H1 (cell line): ENCODE results near the gene RWDD1. TPM values are rescaled to one million over a fixed set of nuclear protein-coding genes. Genes with fewer than 3 reads are reported as not detected.

Experiments
- CTCF ChIA-PET: fragments of 300-600 bp; sonication (Branson Sonifier 250); formaldehyde crosslinking; loops from one replicate; lab custom pipeline; 2021; ENCODE audit not compliant: partially characterized antibody; lab: Charles Lee
- POLR2A ChIA-PET: fragments of 300-600 bp; sonication (Branson Sonifier 250); formaldehyde crosslinking; loops from one replicate; lab custom pipeline; 2021; ENCODE audit warnings: inconsistent platforms; ENCODE audit not compliant: partially characterized antibody; lab: Charles Lee
- DNase-seq, 2 experiments: peaks; one replicate each; pipeline versions ENCODE4 v3.0.0 to v3.0.0-alpha.2; 2010 to 2022; ENCODE audit warnings: low spot score in 2 of 2, low read depth in 1 of 2, mixed read lengths in 1 of 2
- FAIRE-seq: peaks from 2 replicates; lab custom pipeline; 2011; peaks lifted over from hg19 to GRCh38; lab: Jason Lieb, UNC
- H2AFZ ChIP-seq: 2 replicates; pipeline ENCODE4 v1.8.1; 2012; ENCODE audit warnings: low read length, inconsistent platforms
- H2AK5ac ChIP-seq: 2 replicates; pipeline ENCODE4 v1.6.1; 2013; ENCODE audit warnings: low read depth, low read length
- H2BK120ac ChIP-seq: replicated peaks from 2 replicates; pipeline ENCODE3; 2013; ENCODE audit warnings: low read depth, low read length, inconsistent platforms
- H2BK12ac ChIP-seq: 2 replicates; pipeline ENCODE4 v1.6.1; 2013; ENCODE audit warnings: low read depth, low read length
- H2BK15ac ChIP-seq: 2 replicates; pipeline ENCODE4 v1.6.1; 2013; ENCODE audit warnings: low read length
- H2BK20ac ChIP-seq: 2 replicates; pipeline ENCODE4 v1.6.1; 2013; ENCODE audit warnings: low read length
- H2BK5ac ChIP-seq: 2 replicates; pipeline ENCODE4 v1.6.1; 2013; ENCODE audit warnings: low read depth, low read length
- H3K14ac ChIP-seq: 2 replicates; pipeline ENCODE4 v1.6.1; 2013; ENCODE audit warnings: inconsistent platforms; ENCODE audit not compliant: insufficient read length
- H3K18ac ChIP-seq: 2 replicates; pipeline ENCODE4 v1.6.1; 2013; ENCODE audit warnings: low read length; ENCODE audit errors: extremely low read depth
- H3K23ac ChIP-seq: 2 replicates; pipeline ENCODE4 v1.6.1; 2013; ENCODE audit warnings: inconsistent platforms; ENCODE audit not compliant: insufficient read length
- H3K23me2 ChIP-seq: 2 replicates; pipeline ENCODE4 v1.6.1; 2013; ENCODE audit warnings: low read depth, low read length
- H3K27ac ChIP-seq: 2 replicates; pipeline ENCODE4 v1.6.1; 2011; ENCODE audit warnings: low read depth, low read length, inconsistent platforms
- H3K27me3 ChIP-seq, 4 experiments: replicated peaks in 1 of 4; 1 replicate in 1 of 4; 2 replicates in 3 of 4; pipeline versions ENCODE4 v1.6.1 to v1.8.1; 2011 to 2013; ENCODE audit warnings: low read length in 3 of 4, mild to moderate bottlenecking in 3 of 4, inconsistent platforms in 2 of 4, mixed read lengths in 2 of 4, moderate library complexity in 1 of 4; ENCODE audit not compliant: control insufficient read depth in 3 of 4, insufficient read depth in 3 of 4; ENCODE audit errors: extremely low read depth in 1 of 4
- H3K36me3 ChIP-seq, 4 experiments: 2 replicates each; pipeline versions ENCODE4 v1.6.1 to v1.8.1; 2011 to 2013; ENCODE audit warnings: mild to moderate bottlenecking in 4 of 4, low read length in 3 of 4, moderate library complexity in 2 of 4, control low read depth in 1 of 4, inconsistent platforms in 1 of 4; ENCODE audit not compliant: insufficient read depth in 4 of 4, control insufficient read depth in 2 of 4
- H3K4ac ChIP-seq: replicated peaks from 2 replicates; pipeline ENCODE3; 2013; ENCODE audit warnings: low read length, low read depth, mixed read lengths, inconsistent platforms; ENCODE audit not compliant: insufficient read length
- H3K4me1 ChIP-seq, 4 experiments: replicated peaks in 1 of 4; 1 replicate in 1 of 4; 2 replicates in 3 of 4; pipeline versions ENCODE4 v1.6.1 to v1.8.1; 2011 to 2013; ENCODE audit warnings: low read length in 3 of 4, inconsistent platforms in 2 of 4, mixed read lengths in 1 of 4; ENCODE audit not compliant: insufficient read depth in 4 of 4, control insufficient read depth in 3 of 4
- H3K4me2 ChIP-seq, 2 experiments: 2 replicates each; pipeline versions ENCODE4 v1.6.1 to v1.8.1; 2011 to 2013; ENCODE audit warnings: low read depth in 2 of 2, low read length in 2 of 2, control low read depth in 1 of 2, inconsistent platforms in 1 of 2, mild to moderate bottlenecking in 1 of 2; ENCODE audit not compliant: insufficient read depth in 1 of 2
- H3K4me3 ChIP-seq, 4 experiments: fragments of 200-600, 300-600 bp in 1 of 4; sonication (generic), shearing (Covaris generic), sonication (Bioruptor Twin) in 1 of 4; 2 replicates each; pipeline versions ENCODE4 v1.5.1 to v1.8.1; 2011 to 2016; ENCODE audit warnings: low read length in 4 of 4, low read depth in 3 of 4, control low read depth in 2 of 4, inconsistent platforms in 2 of 4, mild to moderate bottlenecking in 2 of 4, mixed read lengths in 1 of 4, moderate library complexity in 1 of 4; ENCODE audit not compliant: insufficient read depth in 2 of 4; ENCODE audit errors: extremely low read depth in 1 of 4
- H3K56ac ChIP-seq: replicated peaks from 2 replicates; pipeline ENCODE3; 2013; ENCODE audit warnings: low read depth, mild to moderate bottlenecking, mixed read lengths, low read length, inconsistent platforms; ENCODE audit not compliant: insufficient read length
- H3K79me1 ChIP-seq: 2 replicates; pipeline ENCODE4 v1.6.1; 2013; ENCODE audit warnings: low read depth, low read length, control low read depth
- H3K79me2 ChIP-seq, 2 experiments: 2 replicates each; pipeline versions ENCODE4 v1.6.1 to v1.8.1; 2012 to 2013; ENCODE audit warnings: low read length in 2 of 2, mild to moderate bottlenecking in 2 of 2, inconsistent platforms in 1 of 2; ENCODE audit not compliant: insufficient read depth in 2 of 2, control insufficient read depth in 1 of 2
- H3K9ac ChIP-seq, 4 experiments: replicated peaks in 1 of 4; 1 replicate in 1 of 4; 2 replicates in 3 of 4; pipeline versions ENCODE4 v1.6.1 to v1.8.1; 2011 to 2013; ENCODE audit warnings: low read depth in 3 of 4, low read length in 3 of 4, control low read depth in 2 of 4, mild to moderate bottlenecking in 2 of 4, moderate library complexity in 2 of 4, inconsistent platforms in 1 of 4; ENCODE audit errors: extremely low read depth in 1 of 4
- H3K9me3 ChIP-seq, 2 experiments: 2 replicates each; pipeline versions ENCODE4 v1.6.1 to v1.8.1; 2012 to 2013; ENCODE audit warnings: mild to moderate bottlenecking in 2 of 2, moderate library complexity in 2 of 2, control low read depth in 1 of 2, inconsistent platforms in 1 of 2, low read depth in 1 of 2, low read length in 1 of 2, mixed read lengths in 1 of 2; ENCODE audit not compliant: insufficient read depth in 2 of 2
- H4K20me1 ChIP-seq, 2 experiments: replicated peaks in 1 of 2; 2 replicates each; pipeline versions ENCODE3 to v1.8.1; 2011 to 2013; ENCODE audit warnings: inconsistent platforms in 2 of 2, low read length in 2 of 2, mild to moderate bottlenecking in 1 of 2; ENCODE audit not compliant: insufficient read depth in 2 of 2, control insufficient read depth in 1 of 2
- H4K5ac ChIP-seq: 2 replicates; pipeline ENCODE4 v1.6.1; 2013; ENCODE audit warnings: low read length, low read depth, mixed read lengths, inconsistent platforms; ENCODE audit not compliant: insufficient read length
- H4K8ac ChIP-seq: 2 replicates; pipeline ENCODE4 v1.8.0; 2013; ENCODE audit warnings: mild to moderate bottlenecking, moderate library complexity, low read length, inconsistent platforms; ENCODE audit not compliant: insufficient read depth; ENCODE audit errors: extremely low read depth
- H4K91ac ChIP-seq: replicated peaks from 2 replicates; pipeline ENCODE3; 2013; ENCODE audit warnings: low read length, mixed read lengths, inconsistent platforms; ENCODE audit not compliant: insufficient read length
- CBX8 ChIP-seq: fragments of 300-800, 300-1000 bp; sonication (generic); IDR thresholded peaks from 2 replicates; pipeline ENCODE4 v1.7.1; 2016; ENCODE audit warnings: low read depth, low read length, borderline replicate concordance
- CHD1 ChIP-seq: IDR thresholded peaks from 2 replicates; pipeline ENCODE4 v1.6.1; 2012; ENCODE audit warnings: low read depth, low read length, improper control_type of control experiment
- CHD2 ChIP-seq: IDR thresholded peaks from 2 replicates; pipeline ENCODE4 v1.6.1; 2012; ENCODE audit warnings: low read length, improper control_type of control experiment
- CREB1 ChIP-seq: IDR thresholded peaks from 2 replicates; pipeline ENCODE4 v1.6.1; 2012; ENCODE audit warnings: inconsistent platforms
- GABPA ChIP-seq: IDR thresholded peaks from 2 replicates; pipeline ENCODE4 v1.6.1; 2011; ENCODE audit warnings: mild to moderate bottlenecking, low read length, moderate library complexity, borderline replicate concordance; ENCODE audit not compliant: insufficient read depth
- GTF2F1 ChIP-seq: IDR thresholded peaks from 2 replicates; pipeline ENCODE4 v1.6.1; 2012; ENCODE audit warnings: low read depth, low read length, improper control_type of control experiment, borderline replicate concordance
- HDAC2 ChIP-seq, 2 experiments: fragments of 300-600 bp in 1 of 2; sonication (generic) in 1 of 2; IDR thresholded peaks; 2 replicates each; pipeline ENCODE4 v1.6.1; 2011 to 2012; ENCODE audit warnings: low read depth in 2 of 2, low read length in 2 of 2, mild to moderate bottlenecking in 2 of 2, moderate library complexity in 2 of 2, borderline replicate concordance in 1 of 2, inconsistent platforms in 1 of 2
- RXRA ChIP-seq: IDR thresholded peaks from 2 replicates; pipeline ENCODE4 v1.6.1; 2011; ENCODE audit warnings: low read depth, mild to moderate bottlenecking, low read length, moderate library complexity; ENCODE audit not compliant: insufficient read depth
- SRF ChIP-seq: IDR thresholded peaks from 2 replicates; pipeline ENCODE4 v1.6.1; 2011; ENCODE audit warnings: mild to moderate bottlenecking, low read depth, low read length, moderate library complexity
- SUZ12 ChIP-seq: fragments of 200-600 bp; sonication (generic); IDR thresholded peaks from 2 replicates; pipeline ENCODE4 v1.6.1; 2012; ENCODE audit warnings: mild to moderate bottlenecking, inconsistent platforms, low read length, moderate library complexity, mixed read lengths
- TAF1 ChIP-seq: IDR thresholded peaks from 2 replicates; pipeline ENCODE4 v1.6.1; 2011; ENCODE audit warnings: mild to moderate bottlenecking, low read depth, low read length
- YY1 ChIP-seq: IDR thresholded peaks from 2 replicates; pipeline ENCODE4 v1.6.1; 2011; ENCODE audit warnings: low read depth, mild to moderate bottlenecking, low read length
- ZNF274 ChIP-seq: IDR thresholded peaks from 2 replicates; pipeline ENCODE4 v1.7.0; 2012; ENCODE audit warnings: low read length, borderline replicate concordance; ENCODE audit errors: extremely low read depth
- WGBS, 2 experiments: shearing (Covaris generic) in 1 of 2; methylation state at CpG; one replicate each; pipeline versions ENCODE4 v1.1.6 to v1.1.7; 2013 to 2015; ENCODE audit warnings: low lambda C conversion rate in 2 of 2, mixed read lengths in 2 of 2, inconsistent platforms in 1 of 2, low coverage in 1 of 2, missing lambda C conversion rate in 1 of 2; ENCODE audit not compliant: insufficient replicate concordance in 2 of 2, insufficient coverage in 1 of 2, insufficient read length in 1 of 2; ENCODE audit errors: extremely low coverage in 1 of 2, missing lambda C conversion rate in 1 of 2; 5-methylcytosine and 5-hydroxymethylcytosine counted together
- polyA plus RNA-seq, 7 experiments: library from polyadenylated mRNA; depleted of rRNA in 3 of 7; stranded (reverse) in 5 of 7; unstranded in 2 of 7; fragments of >200 nt in 5 of 7; fragments of 200-250 nt in 2 of 7; gene quantifications; 1 replicate in 5 of 7; 2 replicates in 1 of 7; 4 replicates in 1 of 7; pipeline versions ENCODE4 v1.2.1 to v1.2.3, GENCODE V29; 2011 to 2013; ENCODE audit warnings: missing spikeins in 2 of 7, mixed read lengths in 2 of 7
- total RNA-seq: library from RNA; stranded (reverse); fragmentation: NEBNext Ultra II Directional; extraction: Animal tissue kit (Norgen Biotek cat#: 25700); gene quantifications from 2 replicates; pipeline ENCODE4 v1.2.1, GENCODE V29; 2021
- TF ChIP-seq, protein P1 (sequence below): IDR thresholded peaks from 2 replicates; pipeline ENCODE4 v1.6.1; 2011; ENCODE audit warnings: low read depth, mild to moderate bottlenecking, low read length; ENCODE audit not compliant: insufficient read depth

The RWDD1 gene
- total and polyA plus RNA-seq, 2 of the 8 experiments (the other 6 are each of a cell fraction or from before 2014, with no cell fraction given) = 19.5 to 35.2 TPM

DNA sequence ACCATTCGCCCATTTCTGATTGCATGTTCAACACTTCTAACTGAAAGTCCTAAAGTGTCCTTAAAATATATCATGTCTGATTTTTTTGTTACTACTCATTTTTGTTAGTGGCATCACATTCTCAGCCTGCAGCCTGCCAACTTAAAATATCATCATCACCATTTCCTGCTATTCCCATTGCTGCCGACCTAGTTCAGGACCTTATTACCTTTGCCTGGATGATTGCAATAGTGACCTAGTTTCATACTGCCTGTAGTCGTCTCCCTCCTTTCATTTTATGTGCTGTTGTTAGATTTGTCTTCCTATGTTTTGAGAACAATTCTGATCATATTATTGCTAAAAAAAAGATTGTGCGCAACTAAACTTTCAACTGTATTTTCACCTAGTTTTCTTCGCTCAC is 6.2 kb downstream of the RWDD1 start:
- FAIRE-seq (no peak), DNase-seq (no peak)
- TF ChIP-seq GTF2F1 (no peak), SUZ12 (no peak), HDAC2 (IDR thresholded peaks at IDR 0.05; ENCODE audit: borderline replicate concordance in 1 of 2, low read depth in 2 of 2, low read length in 2 of 2) (no peak), CREB1 (no peak), SRF (no peak), TAF1 (no peak), GABPA (no peak), ZNF274 (no peak), CHD2 (no peak), YY1 (no peak), CBX8 (no peak), CHD1 (no peak), RXRA (no peak)
- TF ChIP-seq, protein P1, sequence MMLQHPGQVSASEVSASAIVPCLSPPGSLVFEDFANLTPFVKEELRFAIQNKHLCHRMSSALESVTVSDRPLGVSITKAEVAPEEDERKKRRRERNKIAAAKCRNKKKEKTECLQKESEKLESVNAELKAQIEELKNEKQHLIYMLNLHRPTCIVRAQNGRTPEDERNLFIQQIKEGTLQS = no peak

More for the DNA sequence above, 6.2 kb downstream of the RWDD1 start:
- no peak overlapping the region for H3K14ac ChIP-seq
- 90% methylated on average over 5 of the region's 5 CpGs; no CpG with 5 or more reads in 1 of the 2 experiments for WGBS, 2 experiments
- H2AK5ac ChIP-seq = no peak overlapping the region
- no peak overlapping the region for H3K9ac ChIP-seq
- H3K9me3 ChIP-seq = no peaks in the 10 kb centered on the region
- peaks cover 0 to 4% of the 10 kb centered on the region in 2 experiments for H4K20me1 ChIP-seq
- peaks cover 2% of the 10 kb centered on the region for H3K79me1 ChIP-seq
- H3K23ac ChIP-seq = no peak overlapping the region
- H2BK15ac ChIP-seq = no peak overlapping the region
- H2AFZ ChIP-seq = no peak overlapping the region
- H3K23me2 ChIP-seq = no peaks in the 10 kb centered on the region
- no peak overlapping the region for H2BK5ac ChIP-seq
- CTCF ChIA-PET = interaction anchor here (1.2 to 2.7 kb wide), 4 partner anchors 14 to 309 kb away, joined by 3 to 8 read pairs (median 4); no protein-coding TSS in a partner anchor
- H2BK20ac ChIP-seq = no peak overlapping the region
- POLR2A ChIA-PET = interaction anchor here (1.5 kb wide), 1 partner anchor 38 kb away, joined by 6 read pairs; the partner anchor contains the start of gene RSPH4A
- H4K8ac ChIP-seq = no peak overlapping the region
- no peak overlapping the region for H3K4me2 ChIP-seq
- no peak overlapping the region for H3K56ac ChIP-seq
- H3K4me1 ChIP-seq = peaks cover 0 to 3% (median 1%) of the 10 kb centered on the region in 4 experiments; a peak in 3 of 7 replicates
- no peaks in the 10 kb centered on the region for H3K27me3 ChIP-seq
- peaks cover 5 to 41% of the 10 kb centered on the region in 2 experiments; a peak in 3 of 4 replicates for H3K79me2 ChIP-seq
- H3K18ac ChIP-seq = no peak overlapping the region
- no peak overlapping the region for H2BK120ac ChIP-seq
- H2BK12ac ChIP-seq = no peak overlapping the region
- no peak overlapping the region for H3K27ac ChIP-seq
- H3K36me3 ChIP-seq = peaks cover 0 to 8% (median 0%) of the 10 kb centered on the region in 4 experiments; a peak in 2 of 8 replicates
- H3K4me3 ChIP-seq = no peak overlapping the region
- H4K5ac ChIP-seq = no peak overlapping the region
- H4K91ac ChIP-seq = no peak overlapping the region
- no peak overlapping the region for H3K4ac ChIP-seq
